Measurements from ENCODE around the gene ALPL.

The ALPL gene

GRCh38 chr1:21617126-21617738 lies 108.0 kb downstream of the ALPL start:
- no peak for TF ChIP-seq SIN3A (IDR thresholded peaks at IDR 0.05; ENCODE audit: borderline replicate concordance, insufficient read depth, low read length)
- no peak for TF ChIP-seq TAF1 (IDR thresholded peaks at IDR 0.05; ENCODE audit: borderline replicate concordance, insufficient read depth, low read length)
- TF ChIP-seq FOXP2 (optimal IDR thresholded peaks at IDR 0.05; ENCODE audit: borderline replicate concordance, extremely low read depth, extremely low read length, insufficient read depth) = no peak

GRCh38 chr1:21618059-21618458 lies 108.8 kb downstream of the ALPL start:
- TF ChIP-seq POLR2AphosphoS5 (IDR thresholded peaks at IDR 0.05; ENCODE audit: low read depth, low read length) (no peak), FOXP2 (optimal IDR thresholded peaks at IDR 0.05; ENCODE audit: borderline replicate concordance, extremely low read depth, extremely low read length, insufficient read depth) (no peak), TAF1 (IDR thresholded peaks at IDR 0.05; ENCODE audit: borderline replicate concordance, insufficient read depth, low read length) (no peak), REST (IDR thresholded peaks at IDR 0.05; ENCODE audit: insufficient read depth in 1 of 2, low read depth in 2 of 2, low read length in 2 of 2) (no peak), SIN3A (IDR thresholded peaks at IDR 0.05; ENCODE audit: borderline replicate concordance, insufficient read depth, low read length) (no peak)

GRCh38 chr1:21618561-21619374 lies 109.5 kb downstream of the ALPL start:
- TF ChIP-seq TAF1 (IDR thresholded peaks at IDR 0.05; ENCODE audit: borderline replicate concordance, insufficient read depth, low read length) = no peak
- TF ChIP-seq REST (IDR thresholded peaks at IDR 0.05; ENCODE audit: insufficient read depth in 1 of 2, low read depth in 2 of 2, low read length in 2 of 2) = no peak
- TF ChIP-seq FOXP2 (optimal IDR thresholded peaks at IDR 0.05; ENCODE audit: borderline replicate concordance, extremely low read depth, extremely low read length, insufficient read depth) = no peak
- no peak for TF ChIP-seq POLR2AphosphoS5 (IDR thresholded peaks at IDR 0.05; ENCODE audit: low read depth, low read length)
- no peak for TF ChIP-seq SIN3A (IDR thresholded peaks at IDR 0.05; ENCODE audit: borderline replicate concordance, insufficient read depth, low read length)

- TF ChIP-seq FOXP2 (optimal IDR thresholded peaks at IDR 0.05; ENCODE audit: borderline replicate concordance, extremely low read depth, extremely low read length, insufficient read depth) = no peak
- no peak for TF ChIP-seq POLR2AphosphoS5 (IDR thresholded peaks at IDR 0.05; ENCODE audit: low read depth, low read length)
- TF ChIP-seq TAF1 (IDR thresholded peaks at IDR 0.05; ENCODE audit: borderline replicate concordance, insufficient read depth, low read length) = no peak
- no peak for TF ChIP-seq SIN3A (IDR thresholded peaks at IDR 0.05; ENCODE audit: borderline replicate concordance, insufficient read depth, low read length)
These were observed 110.2 kb downstream of the ALPL start for GRCh38 chr1:21619375-21619947.

GRCh38 chr1:21620011-21620410 lies 110.8 kb downstream of the ALPL start:
- TF ChIP-seq POLR2AphosphoS5 (IDR thresholded peaks at IDR 0.05; ENCODE audit: low read depth, low read length) (no peak), REST (IDR thresholded peaks at IDR 0.05; ENCODE audit: insufficient read depth in 1 of 2, low read depth in 2 of 2, low read length in 2 of 2) (no peak), SIN3A (IDR thresholded peaks at IDR 0.05; ENCODE audit: borderline replicate concordance, insufficient read depth, low read length) (no peak), TAF1 (IDR thresholded peaks at IDR 0.05; ENCODE audit: borderline replicate concordance, insufficient read depth, low read length) (no peak), FOXP2 (optimal IDR thresholded peaks at IDR 0.05; ENCODE audit: borderline replicate concordance, extremely low read depth, extremely low read length, insufficient read depth) (no peak)
